ENCODE measurements around the gene CD300A.

Gene CD300A

GRCh38 chr17:74441537-74441936 lies 24.9 kb upstream of the CD300A start:
- DNase-seq: no peak

- DNase-seq: no peak
Measured at GRCh38 chr17:74442291-74442669, 24.2 kb upstream of the CD300A start.

GRCh38 chr17:74442670-74443515 lies 23.5 kb upstream of the CD300A start:
- no peak for DNase-seq

- no peak for DNase-seq
Measured at GRCh38 chr17:74443516-74444296, 22.7 kb upstream of the CD300A start.

- DNase-seq: no peak
Measured at GRCh38 chr17:74444406-74444805, 22.0 kb upstream of the CD300A start.

GRCh38 chr17:74445158-74445557 lies 21.3 kb upstream of the CD300A start:
- DNase-seq: no peak

- peak; percentile 12 for DNase-seq
Measured at GRCh38 chr17:74446551-74447500, 19.6 kb upstream of the CD300A start.

GRCh38 chr17:74447628-74448159 lies 18.7 kb upstream of the CD300A start:
- DNase-seq: no peak

GRCh38 chr17:74448756-74449155 lies 17.7 kb upstream of the CD300A start:
- no peak for DNase-seq

- DNase-seq: no peak
Measured at GRCh38 chr17:74449306-74449705, 17.1 kb upstream of the CD300A start.

- no peak for DNase-seq
Measured at GRCh38 chr17:74449773-74450172, 16.7 kb upstream of the CD300A start.

GRCh38 chr17:74450231-74450630 lies 16.2 kb upstream of the CD300A start:
- DNase-seq: no peak

- DNase-seq: no peak
Measured at GRCh38 chr17:74450925-74451403, 15.5 kb upstream of the CD300A start.

GRCh38 chr17:74451557-74451956 lies 14.9 kb upstream of the CD300A start:
- no peak for DNase-seq

GRCh38 chr17:74452033-74452840 lies 14.2 kb upstream of the CD300A start:
- DNase-seq: no peak

GRCh38 chr17:74452841-74453661 lies 13.4 kb upstream of the CD300A start:
- DNase-seq: no peak

- peak; percentile 81 for DNase-seq
Measured at GRCh38 chr17:74453665-74454196, 12.7 kb upstream of the CD300A start.

- DNase-seq: no peak
Measured at GRCh38 chr17:74454197-74455024, 12.0 kb upstream of the CD300A start.

- no peak for DNase-seq
Measured at GRCh38 chr17:74455025-74455545, 11.3 kb upstream of the CD300A start.

All from activated CD4-positive, alpha-beta T cell treated with anti-CD3 and anti-CD28 coated beads, Interleukin-10, Interleukin-2, amounts not matched to agents 100 ng/mL and 50 ng/mL, durations not matched to agents 16 hours and 8 hours (primary cell).